SK-N-SH (cell line): ENCODE measurements around the gene MTERF4. TPM values are rescaled to one million over a fixed set of nuclear protein-coding genes. Genes with fewer than 3 reads are reported as not detected.

ENCODE experiments used
- CTCF ChIA-PET: fragments of 300-600, 350-600 bp; formaldehyde crosslinking; extraction: SDS; loops from one replicate; lab custom pipeline; 2021; lab: Yijun Ruan, JAX
- POLR2A ChIA-PET: fragments of 350-600 bp; sonication (Branson Sonifier 250); formaldehyde crosslinking; extraction: SDS; loops from one replicate; lab custom pipeline; 2020; ENCODE audit warnings: antibody characterized with exemption, inconsistent platforms; lab: Yijun Ruan, JAX
- DNase-seq: peaks from one replicate; pipeline ENCODE4 v3.0.0; 2012
- H2AFZ ChIP-seq: fragments of 200-600 bp; sonication (generic); 2 replicates; pipeline ENCODE4 v1.8.1; 2016; ENCODE audit warnings: antibody characterized with exemption, mild to moderate bottlenecking, low read depth
- H3F3A ChIP-seq: fragments of 200-600 bp; sonication (generic); replicated peaks from 2 replicates; pipeline ENCODE3; 2016; ENCODE audit warnings: antibody characterized with exemption, mild to moderate bottlenecking; ENCODE audit not compliant: insufficient read depth
- H3K27ac ChIP-seq, 2 experiments: fragments of 200-500 bp in 1 of 2; fragments of 200-600 bp in 1 of 2; sonication (Bioruptor generic) in 1 of 2; sonication (generic), shearing (Covaris generic) in 1 of 2; 2 replicates each; pipeline versions ENCODE4 v1.5.1 to v1.6.1; 2014 to 2016; ENCODE audit warnings: low read depth in 2 of 2, inconsistent platforms in 1 of 2, low read length in 1 of 2, mild to moderate bottlenecking in 1 of 2, mixed read lengths in 1 of 2
- H3K27me3 ChIP-seq: fragments of 200-600 bp; sonication (generic), shearing (Covaris generic); 2 replicates; pipeline ENCODE4 v1.6.1; 2016; ENCODE audit warnings: mixed run types; ENCODE audit not compliant: insufficient read depth
- H3K36me3 ChIP-seq, 2 experiments: fragments of 200-500 bp in 1 of 2; fragments of 200-600 bp in 1 of 2; sonication (Bioruptor generic) in 1 of 2; sonication (generic) in 1 of 2; replicated peaks in 1 of 2; 2 replicates each; pipeline versions ENCODE3 to v1.5.1; 2014 to 2016; ENCODE audit warnings: low read length in 1 of 2, mild to moderate bottlenecking in 1 of 2; ENCODE audit not compliant: insufficient read depth in 2 of 2, control insufficient read depth in 1 of 2
- H3K4me1 ChIP-seq, 2 experiments: fragments of 200-500 bp in 1 of 2; fragments of 200-600 bp in 1 of 2; sonication (Bioruptor generic) in 1 of 2; sonication (generic), shearing (Covaris generic) in 1 of 2; 2 replicates each; pipeline versions ENCODE4 v1.5.1 to v1.6.1; 2014 to 2016; ENCODE audit warnings: low read depth in 1 of 2, low read length in 1 of 2, mixed run types in 1 of 2; ENCODE audit not compliant: insufficient read depth in 2 of 2, control insufficient read depth in 1 of 2
- H3K4me2 ChIP-seq: fragments of 200-600 bp; sonication (generic), shearing (Covaris generic); 2 replicates; pipeline ENCODE4 v1.6.1; 2017; ENCODE audit warnings: mixed run types
- H3K4me3 ChIP-seq, 2 experiments: fragments of 200-500 bp in 1 of 2; fragments of 200-600 bp in 1 of 2; sonication (Bioruptor generic) in 1 of 2; sonication (generic), shearing (Covaris generic) in 1 of 2; 2 replicates each; pipeline versions ENCODE4 v1.5.1 to v1.8.1; 2014 to 2016; ENCODE audit warnings: low read depth in 2 of 2, inconsistent platforms in 1 of 2, low read length in 1 of 2, mild to moderate bottlenecking in 1 of 2, mixed read lengths in 1 of 2, moderate library complexity in 1 of 2
- H3K79me2 ChIP-seq: fragments of 200-600 bp; sonication (generic); 2 replicates; pipeline ENCODE4 v1.8.1; 2017; ENCODE audit warnings: mild to moderate bottlenecking; ENCODE audit not compliant: insufficient read depth
- H3K9ac ChIP-seq: fragments of 200-600 bp; sonication (generic); 2 replicates; pipeline ENCODE4 v1.6.1; 2017; ENCODE audit warnings: mixed run types
- H3K9me2 ChIP-seq: fragments of 200-600 bp; sonication (generic); 2 replicates; pipeline ENCODE4 v1.6.1; 2017; ENCODE audit warnings: mixed run types
- H3K9me3 ChIP-seq: fragments of 200-600 bp; sonication (generic); 2 replicates; pipeline ENCODE4 v1.6.1; 2017; ENCODE audit warnings: mixed run types, mild to moderate bottlenecking, moderate library complexity
- H4K20me1 ChIP-seq: fragments of 200-600 bp; sonication (generic); 2 replicates; pipeline ENCODE4 v1.6.1; 2017; ENCODE audit warnings: mild to moderate bottlenecking, mixed run types; ENCODE audit not compliant: insufficient read depth
- GATA2 ChIP-seq: sonication (generic); formaldehyde crosslinking; IDR thresholded peaks from 2 replicates; pipeline ENCODE4 v1.5.0; 2020; ENCODE audit warnings: mild to moderate bottlenecking, missing genetic modification reagents
- MEF2A ChIP-seq: IDR thresholded peaks from 2 replicates; pipeline ENCODE4 v1.4.0; 2012; ENCODE audit warnings: low read depth, borderline replicate concordance
- MXI1 ChIP-seq: IDR thresholded peaks from 2 replicates; pipeline ENCODE4 v1.6.1; 2012; ENCODE audit warnings: mild to moderate bottlenecking, low read depth, low read length, improper control_type of control experiment
- POLR2AphosphoS5 ChIP-seq: IDR thresholded peaks from 2 replicates; pipeline ENCODE4 v1.6.1; 2012; ENCODE audit warnings: low read depth, low read length
- RXRA ChIP-seq: IDR thresholded peaks from 2 replicates; pipeline ENCODE4 v1.4.0; 2012; ENCODE audit warnings: low read depth, mild to moderate bottlenecking, borderline replicate concordance
- SIN3A ChIP-seq: IDR thresholded peaks from 2 replicates; pipeline ENCODE4 v1.6.1; 2012; ENCODE audit warnings: low read depth, mild to moderate bottlenecking, low read length, moderate library complexity, borderline replicate concordance
- TEAD4 ChIP-seq: IDR thresholded peaks from 2 replicates; pipeline ENCODE4 v1.4.0; 2012; ENCODE audit warnings: mild to moderate bottlenecking, borderline replicate concordance; ENCODE audit not compliant: insufficient read depth
- WGBS: methylation state at CpG from one replicate; pipeline ENCODE4 v1.1.6; 2017; ENCODE audit warnings: low lambda C conversion rate; 5-methylcytosine and 5-hydroxymethylcytosine counted together
- polyA plus RNA-seq, 3 experiments: library from polyadenylated mRNA; depleted of rRNA; stranded (reverse); fragments of >200 nt; gene quantifications; 2 replicates each; pipeline ENCODE4 v1.2.3, GENCODE V29; 2012
- TF ChIP-seq, protein P1 (sequence below): IDR thresholded peaks from 2 replicates; pipeline ENCODE4 v1.4.0; 2012; ENCODE audit warnings: low read depth
- TF ChIP-seq, protein P2 (sequence below): IDR thresholded peaks from 2 replicates; pipeline ENCODE4 v1.6.1; 2012; ENCODE audit warnings: mild to moderate bottlenecking, low read depth, low read length, moderate library complexity
- TF ChIP-seq, protein P3 (sequence below): IDR thresholded peaks from 2 replicates; pipeline ENCODE4 v1.4.0; 2012; ENCODE audit warnings: low read depth, borderline replicate concordance
- TF ChIP-seq, protein P4 (sequence below): fragments of 150-350 bp; IDR thresholded peaks from 2 replicates; pipeline ENCODE4 v1.6.1; 2016; ENCODE audit warnings: mild to moderate bottlenecking, low read depth, low read length
- TF ChIP-seq, protein P5 (sequence below): IDR thresholded peaks from 2 replicates; pipeline ENCODE4; 2012
- TF ChIP-seq, protein P6 (sequence below): fragments of 150-350 bp; IDR thresholded peaks from 2 replicates; pipeline ENCODE4 v1.6.1; 2017; ENCODE audit warnings: antibody characterized with exemption, low read length, low read depth, borderline replicate concordance

MTERF4 gene
- polyA plus RNA-seq, 1 of the 3 experiments (the other 2 are of a cell fraction), result 31.0 TPM

DNA sequence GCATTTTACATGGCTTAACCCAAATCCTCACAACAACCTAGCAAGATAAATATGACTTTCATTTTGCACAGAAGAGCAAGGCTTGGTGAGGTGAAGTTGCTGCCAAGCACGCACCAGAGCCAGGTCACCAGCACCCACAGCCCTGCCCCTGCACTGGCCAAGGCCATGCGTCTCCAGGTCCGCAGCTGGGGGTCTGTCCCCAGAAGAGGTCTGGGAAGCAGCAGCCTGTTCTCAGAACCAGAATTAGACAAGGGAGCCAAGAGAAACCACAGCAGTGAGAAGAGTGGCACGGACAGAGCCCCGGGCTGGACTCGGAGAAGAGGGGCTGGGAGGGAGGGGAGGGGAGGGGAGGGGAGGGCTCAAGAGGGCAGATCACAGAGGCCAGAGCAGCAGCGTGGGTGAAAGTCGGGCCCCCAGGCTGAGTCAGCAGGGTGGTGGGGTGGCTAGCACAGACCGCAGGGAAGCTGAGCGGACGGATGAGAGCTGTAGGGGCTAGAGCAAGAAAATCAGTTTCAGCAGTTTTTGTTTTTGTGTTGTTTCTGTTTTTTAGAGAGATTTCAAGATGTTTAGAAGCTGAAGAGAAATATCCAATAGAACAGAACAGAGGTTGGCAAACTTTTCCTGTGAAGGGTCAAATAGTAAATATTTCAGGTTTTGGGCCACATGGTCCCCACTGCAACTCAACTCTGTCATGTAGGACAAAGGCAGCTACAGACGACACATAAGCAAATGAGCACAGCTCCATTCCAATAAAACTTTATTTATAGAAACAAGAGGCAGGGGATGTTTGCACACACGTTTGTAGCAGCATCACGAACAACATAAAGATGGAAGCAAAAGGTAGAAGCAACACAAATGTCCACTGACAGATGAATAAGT lies 7.4 kb upstream of the MTERF4 start:
- H3K4me2 ChIP-seq, result no peak overlapping the region
- H3K36me3 ChIP-seq, result peaks cover 0 to 16% of the 10 kb centered on the region in 2 experiments
- no peaks in the 10 kb centered on the region for H3K9me2 ChIP-seq
- WGBS, result 95% methylated on average over 14 of the region's 14 CpGs
- no peaks in the 10 kb centered on the region for H3F3A ChIP-seq
- ChIA-PET POLR2A (no interaction called here), CTCF (no interaction called here)
- H3K9me3 ChIP-seq, result no peaks in the 10 kb centered on the region
- H3K9ac ChIP-seq, result no peak overlapping the region
- no peak overlapping the region for H3K27ac ChIP-seq
- no peak overlapping the region for H2AFZ ChIP-seq
- H3K4me1 ChIP-seq, result no peaks in the 10 kb centered on the region
- H3K79me2 ChIP-seq, result no peaks in the 10 kb centered on the region
- no peak for DNase-seq
- TF ChIP-seq, protein P1, sequence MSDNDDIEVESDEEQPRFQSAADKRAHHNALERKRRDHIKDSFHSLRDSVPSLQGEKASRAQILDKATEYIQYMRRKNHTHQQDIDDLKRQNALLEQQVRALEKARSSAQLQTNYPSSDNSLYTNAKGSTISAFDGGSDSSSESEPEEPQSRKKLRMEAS, result no peak
- no peak for TF ChIP-seq MEF2A
- no peak for TF ChIP-seq RXRA
- TF ChIP-seq, protein P2, sequence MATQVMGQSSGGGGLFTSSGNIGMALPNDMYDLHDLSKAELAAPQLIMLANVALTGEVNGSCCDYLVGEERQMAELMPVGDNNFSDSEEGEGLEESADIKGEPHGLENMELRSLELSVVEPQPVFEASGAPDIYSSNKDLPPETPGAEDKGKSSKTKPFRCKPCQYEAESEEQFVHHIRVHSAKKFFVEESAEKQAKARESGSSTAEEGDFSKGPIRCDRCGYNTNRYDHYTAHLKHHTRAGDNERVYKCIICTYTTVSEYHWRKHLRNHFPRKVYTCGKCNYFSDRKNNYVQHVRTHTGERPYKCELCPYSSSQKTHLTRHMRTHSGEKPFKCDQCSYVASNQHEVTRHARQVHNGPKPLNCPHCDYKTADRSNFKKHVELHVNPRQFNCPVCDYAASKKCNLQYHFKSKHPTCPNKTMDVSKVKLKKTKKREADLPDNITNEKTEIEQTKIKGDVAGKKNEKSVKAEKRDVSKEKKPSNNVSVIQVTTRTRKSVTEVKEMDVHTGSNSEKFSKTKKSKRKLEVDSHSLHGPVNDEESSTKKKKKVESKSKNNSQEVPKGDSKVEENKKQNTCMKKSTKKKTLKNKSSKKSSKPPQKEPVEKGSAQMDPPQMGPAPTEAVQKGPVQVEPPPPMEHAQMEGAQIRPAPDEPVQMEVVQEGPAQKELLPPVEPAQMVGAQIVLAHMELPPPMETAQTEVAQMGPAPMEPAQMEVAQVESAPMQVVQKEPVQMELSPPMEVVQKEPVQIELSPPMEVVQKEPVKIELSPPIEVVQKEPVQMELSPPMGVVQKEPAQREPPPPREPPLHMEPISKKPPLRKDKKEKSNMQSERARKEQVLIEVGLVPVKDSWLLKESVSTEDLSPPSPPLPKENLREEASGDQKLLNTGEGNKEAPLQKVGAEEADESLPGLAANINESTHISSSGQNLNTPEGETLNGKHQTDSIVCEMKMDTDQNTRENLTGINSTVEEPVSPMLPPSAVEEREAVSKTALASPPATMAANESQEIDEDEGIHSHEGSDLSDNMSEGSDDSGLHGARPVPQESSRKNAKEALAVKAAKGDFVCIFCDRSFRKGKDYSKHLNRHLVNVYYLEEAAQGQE, result no peak
- TF ChIP-seq, protein P3, sequence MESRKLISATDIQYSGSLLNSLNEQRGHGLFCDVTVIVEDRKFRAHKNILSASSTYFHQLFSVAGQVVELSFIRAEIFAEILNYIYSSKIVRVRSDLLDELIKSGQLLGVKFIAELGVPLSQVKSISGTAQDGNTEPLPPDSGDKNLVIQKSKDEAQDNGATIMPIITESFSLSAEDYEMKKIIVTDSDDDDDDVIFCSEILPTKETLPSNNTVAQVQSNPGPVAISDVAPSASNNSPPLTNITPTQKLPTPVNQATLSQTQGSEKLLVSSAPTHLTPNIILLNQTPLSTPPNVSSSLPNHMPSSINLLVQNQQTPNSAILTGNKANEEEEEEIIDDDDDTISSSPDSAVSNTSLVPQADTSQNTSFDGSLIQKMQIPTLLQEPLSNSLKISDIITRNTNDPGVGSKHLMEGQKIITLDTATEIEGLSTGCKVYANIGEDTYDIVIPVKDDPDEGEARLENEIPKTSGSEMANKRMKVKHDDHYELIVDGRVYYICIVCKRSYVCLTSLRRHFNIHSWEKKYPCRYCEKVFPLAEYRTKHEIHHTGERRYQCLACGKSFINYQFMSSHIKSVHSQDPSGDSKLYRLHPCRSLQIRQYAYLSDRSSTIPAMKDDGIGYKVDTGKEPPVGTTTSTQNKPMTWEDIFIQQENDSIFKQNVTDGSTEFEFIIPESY, result no peak
- TF ChIP-seq POLR2AphosphoS5, result no peak
- TF ChIP-seq, protein P4, sequence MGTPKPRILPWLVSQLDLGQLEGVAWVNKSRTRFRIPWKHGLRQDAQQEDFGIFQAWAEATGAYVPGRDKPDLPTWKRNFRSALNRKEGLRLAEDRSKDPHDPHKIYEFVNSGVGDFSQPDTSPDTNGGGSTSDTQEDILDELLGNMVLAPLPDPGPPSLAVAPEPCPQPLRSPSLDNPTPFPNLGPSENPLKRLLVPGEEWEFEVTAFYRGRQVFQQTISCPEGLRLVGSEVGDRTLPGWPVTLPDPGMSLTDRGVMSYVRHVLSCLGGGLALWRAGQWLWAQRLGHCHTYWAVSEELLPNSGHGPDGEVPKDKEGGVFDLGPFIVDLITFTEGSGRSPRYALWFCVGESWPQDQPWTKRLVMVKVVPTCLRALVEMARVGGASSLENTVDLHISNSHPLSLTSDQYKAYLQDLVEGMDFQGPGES, result no peak
- TF ChIP-seq, protein P5, sequence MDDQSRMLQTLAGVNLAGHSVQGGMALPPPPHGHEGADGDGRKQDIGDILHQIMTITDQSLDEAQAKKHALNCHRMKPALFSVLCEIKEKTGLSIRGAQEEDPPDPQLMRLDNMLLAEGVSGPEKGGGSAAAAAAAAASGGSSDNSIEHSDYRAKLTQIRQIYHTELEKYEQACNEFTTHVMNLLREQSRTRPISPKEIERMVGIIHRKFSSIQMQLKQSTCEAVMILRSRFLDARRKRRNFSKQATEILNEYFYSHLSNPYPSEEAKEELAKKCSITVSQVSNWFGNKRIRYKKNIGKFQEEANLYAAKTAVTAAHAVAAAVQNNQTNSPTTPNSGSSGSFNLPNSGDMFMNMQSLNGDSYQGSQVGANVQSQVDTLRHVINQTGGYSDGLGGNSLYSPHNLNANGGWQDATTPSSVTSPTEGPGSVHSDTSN, result no peak
- TF ChIP-seq, protein P6, sequence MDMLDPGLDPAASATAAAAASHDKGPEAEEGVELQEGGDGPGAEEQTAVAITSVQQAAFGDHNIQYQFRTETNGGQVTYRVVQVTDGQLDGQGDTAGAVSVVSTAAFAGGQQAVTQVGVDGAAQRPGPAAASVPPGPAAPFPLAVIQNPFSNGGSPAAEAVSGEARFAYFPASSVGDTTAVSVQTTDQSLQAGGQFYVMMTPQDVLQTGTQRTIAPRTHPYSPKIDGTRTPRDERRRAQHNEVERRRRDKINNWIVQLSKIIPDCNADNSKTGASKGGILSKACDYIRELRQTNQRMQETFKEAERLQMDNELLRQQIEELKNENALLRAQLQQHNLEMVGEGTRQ, result no peak
- TF ChIP-seq MXI1, result no peak
- no peak for TF ChIP-seq GATA2 (CRISPR knock-in tag)
- no peak for TF ChIP-seq SIN3A
- TF ChIP-seq TEAD4, result no peak
- TF ChIP-seq, all 33 proteins: peak for 0
- no peaks in the 10 kb centered on the region for H3K27me3 ChIP-seq
- no peaks in the 10 kb centered on the region for H4K20me1 ChIP-seq
- H3K4me3 ChIP-seq, result no peak overlapping the region
